Tibial nerve (tissue), 4 donors: Measurements from ENCODE around the gene MUC5AC. TPM values are rescaled to one million over a fixed set of nuclear protein-coding genes. Genes with fewer than 3 reads are reported as not detected.
"Not testable (repeated sequence)": the region's sequence is repeated elsewhere in the genome, so short reads cannot be mapped to it uniquely, and the experiment has no call there.

Source experiments
- DNase-seq, 2 donors: peaks; one replicate each; pipeline ENCODE4 v3.0.0-alpha.2; 2019; ENCODE audit warnings: low spot score in 2 of 2
- H3K27ac ChIP-seq, 4 donors: fragments of 200-600 bp; sonication (generic) in 3 of 4; one replicate each; pipeline ENCODE4 v1.5.1; 2017 to 2019; ENCODE audit warnings: mild to moderate bottlenecking in 1 of 4
- H3K27me3 ChIP-seq, 2 donors: fragments of 200-600 bp; sonication (generic) in 1 of 2; one replicate each; pipeline versions ENCODE4 v1.5.1 to v1.6.0; 2017 to 2019
- H3K36me3 ChIP-seq, 3 donors: fragments of 200-600 bp; sonication (generic); one replicate each; pipeline ENCODE4 v1.5.1; 2018 to 2019
- H3K4me1 ChIP-seq, 4 donors: fragments of 200-600 bp; sonication (generic) in 3 of 4; one replicate each; pipeline ENCODE4 v1.5.1; 2017 to 2019
- H3K4me3 ChIP-seq, 4 donors: fragments of 200-600 bp; sonication (generic) in 3 of 4; one replicate each; pipeline ENCODE4 v1.5.1; 2017 to 2019; ENCODE audit warnings: mild to moderate bottlenecking in 1 of 4, moderate library complexity in 1 of 4
- H3K9me3 ChIP-seq, 4 donors: fragments of 200-600 bp; sonication (generic) in 3 of 4; one replicate each; pipeline ENCODE4 v1.5.1; 2017 to 2019
- CTCF ChIP-seq, 5 experiments: fragments of 200-600 bp in 3 of 5; fragments of 450-650 bp in 2 of 5; sonication (generic) in 3 of 5; IDR thresholded peaks; one replicate each; pipeline ENCODE4 v1.5.1; 2016 to 2019; ENCODE audit warnings: antibody characterized with exemption in 5 of 5, mild to moderate bottlenecking in 3 of 5, moderate library complexity in 2 of 5
- EP300 ChIP-seq, 2 donors: sonication (generic); formaldehyde crosslinking; IDR thresholded peaks; one replicate each; pipeline ENCODE4 v1.6.1; 2017; ENCODE audit warnings: antibody characterized with exemption in 2 of 2, mild to moderate bottlenecking in 1 of 2
- POLR2A ChIP-seq, 2 donors: fragments of 450-650 bp; IDR thresholded peaks; one replicate each; pipeline ENCODE4 v1.6.1; 2017; ENCODE audit warnings: antibody characterized with exemption in 2 of 2, mild to moderate bottlenecking in 2 of 2, moderate library complexity in 2 of 2
- WGBS, 2 donors: methylation state at CpG; one replicate each; pipeline ENCODE4 v1.1.5; 2018; 5-methylcytosine and 5-hydroxymethylcytosine counted together
- total RNA-seq, 4 donors: library from RNA; depleted of rRNA; stranded (reverse); fragments of >200 nt; gene quantifications; one replicate each; pipeline ENCODE4 v1.1.0, GENCODE V29; 2016

MUC5AC gene
- total RNA-seq, 4 donors from 2014 or later = not detected

DNA sequence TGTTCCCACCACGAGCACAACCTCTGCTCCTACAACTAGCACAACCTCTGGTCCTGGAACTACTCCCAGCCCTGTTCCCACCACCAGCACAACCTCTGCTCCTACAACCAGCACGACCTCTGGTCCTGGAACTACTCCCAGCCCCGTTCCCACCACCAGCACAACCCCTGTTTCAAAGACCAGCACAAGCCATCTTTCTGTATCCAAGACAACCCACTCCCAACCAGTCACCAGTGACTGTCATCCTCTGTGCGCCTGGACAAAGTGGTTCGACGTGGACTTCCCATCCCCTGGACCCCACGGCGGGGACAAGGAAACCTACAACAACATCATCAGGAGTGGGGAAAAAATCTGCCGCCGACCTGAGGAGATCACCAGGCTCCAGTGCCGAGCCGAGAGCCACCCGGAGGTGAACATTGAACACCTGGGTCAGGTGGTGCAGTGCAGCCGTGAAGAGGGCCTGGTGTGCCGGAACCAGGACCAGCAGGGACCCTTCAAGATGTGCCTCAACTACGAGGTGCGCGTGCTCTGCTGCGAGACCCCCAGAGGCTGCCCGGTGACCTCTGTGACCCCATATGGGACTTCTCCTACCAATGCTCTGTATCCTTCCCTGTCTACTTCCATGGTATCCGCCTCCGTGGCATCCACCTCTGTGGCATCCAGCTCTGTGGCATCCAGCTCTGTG is 34.2 kb downstream of the MUC5AC start:
- DNase-seq, H3K36me3 ChIP-seq, H3K27ac ChIP-seq, H3K4me3 ChIP-seq, H3K9me3 ChIP-seq, H3K4me1 ChIP-seq: not testable (repeated sequence)
- H3K27me3 ChIP-seq = peaks cover 0 to 29% of the 10 kb centered on the region in 2 donors
- WGBS, 2 donors = 85 to 88% methylated on average over 20 to 22 of the region's 22 CpGs

- Histone ChIP-seq H3K4me3 (no peak overlapping the region), H3K9me3 (no peaks in the 10 kb centered on the region), H3K36me3 (no peaks in the 10 kb centered on the region), H3K27me3 (peaks cover 0 to 34% of the 10 kb centered on the region in 2 donors), H3K4me1 (no peaks in the 10 kb centered on the region), H3K27ac (no peak overlapping the region)
- DNase-seq = no peak
- 85 to 86% methylated on average over 16 to 17 of the region's 17 CpGs for WGBS, 2 donors
- TF ChIP-seq EP300 (IDR thresholded peaks at IDR 0.05) = no peak
Observed at GRCh38 chr11:1192741-1193325, 35.1 kb downstream of the MUC5AC start.

GRCh38 chr11:1193326-1194230 is 35.8 kb downstream of the MUC5AC start:
- WGBS, 2 donors = 87 to 91% methylated on average over 35 to 43 of the region's 43 CpGs
- Histone ChIP-seq H3K4me1 (no peaks in the 10 kb centered on the region), H3K36me3 (no peaks in the 10 kb centered on the region), H3K27me3 (peaks cover 0 to 41% of the 10 kb centered on the region in 2 donors), H3K9me3 (no peaks in the 10 kb centered on the region), H3K27ac (no peak overlapping the region), H3K4me3 (no peak overlapping the region)
- no peak for DNase-seq
- TF ChIP-seq POLR2A (IDR thresholded peaks at IDR 0.05) (no peak), CTCF (IDR thresholded peaks at IDR 0.05) (no peak), EP300 (IDR thresholded peaks at IDR 0.05) (no peak)

DNA sequence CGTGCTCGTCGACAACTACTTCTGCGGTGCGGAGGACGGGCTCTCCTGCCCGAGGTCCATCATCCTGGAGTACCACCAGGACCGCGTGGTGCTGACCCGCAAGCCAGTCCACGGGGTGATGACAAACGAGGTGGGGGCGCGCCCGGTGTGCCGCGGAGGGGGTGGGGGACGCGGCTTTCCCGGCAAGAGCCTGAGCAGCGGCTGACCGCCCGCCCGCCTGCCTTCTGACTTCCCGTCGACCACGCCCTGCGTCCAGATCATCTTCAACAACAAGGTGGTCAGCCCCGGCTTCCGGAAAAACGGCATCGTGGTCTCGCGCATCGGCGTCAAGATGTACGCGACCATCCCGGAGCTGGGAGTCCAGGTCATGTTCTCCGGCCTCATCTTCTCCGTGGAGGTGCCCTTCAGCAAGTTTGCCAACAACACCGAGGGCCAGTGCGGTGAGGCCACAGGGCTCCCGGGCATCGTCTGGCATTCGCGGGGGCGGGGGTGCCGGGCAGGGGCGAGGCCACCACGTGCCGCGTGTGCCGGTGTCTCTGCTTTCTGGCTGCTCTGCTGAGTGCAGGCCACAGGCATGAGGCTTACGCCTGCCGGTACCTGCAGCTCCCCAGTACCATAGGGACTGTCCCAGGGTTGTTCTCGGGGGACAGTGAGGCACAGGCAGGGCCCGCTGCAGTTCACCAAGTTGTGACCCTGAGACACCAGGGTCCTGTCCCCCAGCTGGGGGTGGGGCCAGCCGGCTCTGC is 36.7 kb downstream of the MUC5AC start:
- Histone ChIP-seq H3K27me3 (peaks cover 0 to 48% of the 10 kb centered on the region in 2 donors), H3K9me3 (no peaks in the 10 kb centered on the region), H3K36me3 (no peaks in the 10 kb centered on the region), H3K4me1 (no peaks in the 10 kb centered on the region), H3K27ac (no peak overlapping the region), H3K4me3 (no peak overlapping the region)
- 93 to 94% methylated on average over 58 of the region's 59 CpGs for WGBS, 2 donors
- TF ChIP-seq CTCF (IDR thresholded peaks at IDR 0.05) (no peak), POLR2A (IDR thresholded peaks at IDR 0.05) (no peak), EP300 (IDR thresholded peaks at IDR 0.05) (no peak)
- DNase-seq = no peak

DNA sequence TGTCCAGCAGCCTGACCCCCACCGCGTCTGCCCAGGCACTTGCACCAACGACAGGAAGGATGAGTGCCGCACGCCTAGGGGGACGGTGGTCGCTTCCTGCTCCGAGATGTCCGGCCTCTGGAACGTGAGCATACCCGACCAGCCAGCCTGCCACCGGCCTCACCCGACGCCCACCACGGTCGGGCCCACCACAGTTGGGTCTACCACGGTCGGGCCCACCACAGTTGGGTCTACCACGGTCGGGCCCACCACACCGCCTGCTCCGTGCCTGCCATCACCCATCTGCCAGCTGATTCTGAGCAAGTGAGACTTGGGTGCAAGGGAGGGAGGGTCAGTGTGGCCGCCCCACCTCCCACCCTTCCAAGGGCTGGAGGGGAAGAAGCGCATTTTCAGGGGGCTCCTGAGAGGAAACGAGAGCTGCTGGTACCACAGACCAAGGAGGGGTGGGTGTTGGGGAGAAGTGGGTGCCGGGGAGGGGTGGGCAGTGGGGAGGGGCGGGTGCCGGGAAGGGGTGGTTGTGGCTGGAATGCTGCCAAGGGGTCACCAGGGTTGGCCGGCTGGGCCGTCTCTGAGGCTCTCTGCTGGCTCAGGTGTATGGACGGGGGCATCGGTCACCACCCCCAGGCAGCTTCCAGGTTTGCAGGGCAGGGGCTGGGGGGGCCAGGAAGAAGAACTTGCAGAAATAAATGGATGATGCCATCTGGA is 37.4 kb downstream of the MUC5AC start:
- no peak overlapping the region for H3K4me3 ChIP-seq
- peaks cover 0 to 55% of the 10 kb centered on the region in 2 donors for H3K27me3 ChIP-seq
- no peaks in the 10 kb centered on the region for H3K4me1 ChIP-seq
- no peaks in the 10 kb centered on the region for H3K36me3 ChIP-seq
- no peaks in the 10 kb centered on the region for H3K9me3 ChIP-seq
- no peak for TF ChIP-seq POLR2A (IDR thresholded peaks at IDR 0.05)
- TF ChIP-seq CTCF (IDR thresholded peaks at IDR 0.05) = no peak
- TF ChIP-seq EP300 (IDR thresholded peaks at IDR 0.05) = no peak
- DNase-seq = no peak
- WGBS, 2 donors = 80 to 88% methylated on average over 15 to 32 of the region's 32 CpGs
- no peak overlapping the region for H3K27ac ChIP-seq
